GM12878 (cell line): Measurements from ENCODE around the gene PCDHA1. TPM values are rescaled to one million over a fixed set of nuclear protein-coding genes. Genes with fewer than 3 reads are reported as not detected.

Experiments
- ATAC-seq: fragments of 200-7000 bp; cut with Tn5 transposase; 3 replicates; pipeline ENCODE4 v1.9.1; 2020; ENCODE audit warnings: mild to moderate bottlenecking, moderate library complexity
- BruUV-seq: library from RNA; stranded (reverse); fragments of 400-500 nt; replicated peaks from 2 replicates; lab custom pipeline; 2021; lab: Mats Ljungman, UMichigan
- CTCF ChIA-PET: fragments of 300-600 bp; sonication (Branson Sonifier 250); formaldehyde crosslinking; extraction: SDS; loops from one replicate; lab custom pipeline; 2021; ENCODE audit warnings: inconsistent platforms; lab: Yijun Ruan, JAX
- POLR2A ChIA-PET: fragments of 350-600 bp; formaldehyde crosslinking; extraction: SDS; loops from one replicate; lab custom pipeline; 2021; ENCODE audit warnings: inconsistent platforms; lab: Charles Lee
- RAD21 ChIA-PET: fragments of 300-600 bp; sonication (Branson Sonifier 250); formaldehyde crosslinking; loops from one replicate; lab custom pipeline; 2023; ENCODE audit warnings: antibody characterized with exemption; ENCODE audit not compliant: unreplicated experiment; lab: Charles Lee
- SMC1A ChIA-PET: fragments of 300-600 bp; sonication (Branson Sonifier 250); formaldehyde crosslinking; loops from one replicate; lab custom pipeline; 2023; ENCODE audit not compliant: unreplicated experiment, uncharacterized antibody; lab: Charles Lee
- DNase-seq: peaks from one replicate; pipeline ENCODE4 v3.0.0-alpha.2; 2011; ENCODE audit warnings: low read depth, low spot score
- FAIRE-seq: peaks from 3 replicates; lab custom pipeline; 2011; peaks lifted over from hg19 to GRCh38; lab: Jason Lieb, UNC
- H2AFZ ChIP-seq: 2 replicates; pipeline ENCODE4 v1.6.0; 2011; ENCODE audit warnings: low read depth, low read length, control low read depth; ENCODE audit not compliant: control insufficient read depth
- H3K27ac ChIP-seq: 2 replicates; pipeline ENCODE4 v1.5.1; 2011; ENCODE audit warnings: control low read depth; ENCODE audit not compliant: control insufficient read depth, insufficient read depth
- H3K27me3 ChIP-seq, 2 experiments: replicated peaks in 1 of 2; 2 replicates each; pipeline versions ENCODE4 v1.6.0 to v1.6.1; 2011; ENCODE audit warnings: low read length in 1 of 2; ENCODE audit not compliant: control insufficient read depth in 2 of 2, insufficient read depth in 2 of 2
- H3K36me3 ChIP-seq, 2 experiments: 2 replicates each; pipeline ENCODE4 v1.5.1; 2011; ENCODE audit warnings: low read length in 1 of 2; ENCODE audit not compliant: control insufficient read depth in 2 of 2, insufficient read depth in 2 of 2
- H3K4me1 ChIP-seq: 2 replicates; pipeline ENCODE4 v1.6.1; 2011; ENCODE audit warnings: mild to moderate bottlenecking, low read length, moderate library complexity, mixed read lengths; ENCODE audit not compliant: control insufficient read depth, insufficient read depth
- H3K4me2 ChIP-seq: 2 replicates; pipeline ENCODE4 v1.6.0; 2011; ENCODE audit warnings: control low read depth; ENCODE audit not compliant: control insufficient read depth, insufficient read depth
- H3K4me3 ChIP-seq: fragments of 200-600 bp; sonication (generic); 2 replicates; pipeline ENCODE4 v1.5.1; 2016
- H3K79me2 ChIP-seq: 2 replicates; pipeline ENCODE4 v1.6.0; 2011; ENCODE audit warnings: low read length; ENCODE audit not compliant: control insufficient read depth, insufficient read depth
- H3K9ac ChIP-seq: 2 replicates; pipeline ENCODE4 v1.8.0; 2011; ENCODE audit warnings: low read length, control low read depth, mixed read lengths; ENCODE audit not compliant: control insufficient read depth, insufficient read depth
- H3K9me3 ChIP-seq: replicated peaks from 3 replicates; pipeline ENCODE4 v1.5.1; 2011; ENCODE audit warnings: mild to moderate bottlenecking, low read length; ENCODE audit not compliant: control insufficient read depth, insufficient read depth
- H4K20me1 ChIP-seq: 2 replicates; pipeline ENCODE4 v1.6.0; 2011; ENCODE audit not compliant: control insufficient read depth, insufficient read depth
- HDAC2 ChIP-seq: fragments of 200-600 bp; sonication (generic); IDR thresholded peaks from 2 replicates; pipeline ENCODE4 v1.6.1; 2017
- LARP7 ChIP-seq: fragments of 450-650 bp; IDR thresholded peaks from 2 replicates; pipeline ENCODE4 v1.6.1; 2017; ENCODE audit warnings: mild to moderate bottlenecking
- MXI1 ChIP-seq: fragments of 150-350 bp; IDR thresholded peaks from 2 replicates; pipeline ENCODE4 v1.6.1; 2011; ENCODE audit warnings: low read depth, mild to moderate bottlenecking, inconsistent platforms, low read length, improper control_type of control experiment
- RELB ChIP-seq: fragments of 450-650 bp; IDR thresholded peaks from 2 replicates; pipeline ENCODE4 v1.6.1; 2017; ENCODE audit warnings: low read depth, mild to moderate bottlenecking, moderate library complexity
- ZNF274 ChIP-seq: IDR thresholded peaks from one replicate; pipeline ENCODE4 v1.8.0; 2011; ENCODE audit not compliant: insufficient read length, insufficient read depth
- WGBS: methylation state at CpG from one replicate; pipeline ENCODE4 v1.1.6; 2016; ENCODE audit warnings: low lambda C conversion rate; ENCODE audit not compliant: insufficient replicate concordance, insufficient coverage; ENCODE audit errors: missing lambda C conversion rate; 5-methylcytosine and 5-hydroxymethylcytosine counted together
- in situ Hi-C: fragments of 300-500 bp; cut with MboI; formaldehyde crosslinking; loops from 9 replicates; pipeline ENCODE4 v1.14.3; 2018; ENCODE audit warnings: mixed read lengths
- intact Hi-C: fragments of 100-400 bp; cut with micrococcal nuclease; formaldehyde crosslinking; loops from one replicate; pipeline ENCODE4 v1.14.2; 2022; ENCODE audit not compliant: unreplicated experiment
- polyA plus RNA-seq, 11 experiments: library from polyadenylated mRNA; depleted of rRNA in 4 of 11; unstranded in 6 of 11; stranded (reverse) in 5 of 11; fragments of >200 nt; fragmentation: Nextera tagmentation in 4 of 11; fragmentation: Illumina TruSeq in 1 of 11; extraction: Ambion mirVana in 4 of 11; extraction: Trizol in 1 of 11; gene quantifications; 1 replicate in 1 of 11; 2 replicates in 10 of 11; pipeline versions ENCODE4 v1.2.1 to v1.2.3, GENCODE V29; 2011 to 2016; ENCODE audit warnings: inconsistent platforms in 2 of 11, missing spikeins in 2 of 11, low read depth in 1 of 11
- total RNA-seq, 4 experiments: library from RNA; depleted of rRNA in 3 of 4; stranded (reverse); fragments of >200 nt in 3 of 4; fragmentation: Illumina TruSeq in 1 of 4; extraction: Trizol in 1 of 4; gene quantifications; 2 replicates each; pipeline versions ENCODE4 v1.2.1 to v1.2.3, GENCODE V29; 2013 to 2021
- TF ChIP-seq, protein P1 (sequence below): fragments of 450-650 bp; IDR thresholded peaks from 2 replicates; pipeline ENCODE4 v1.6.1; 2016; ENCODE audit warnings: mild to moderate bottlenecking

The PCDHA1 gene
- total and polyA plus RNA-seq, 10 of the 15 experiments (the other 5 are each of a cell fraction or from before 2014, with no cell fraction given), result 0.03 TPM; not detected in 9

- CTCF ChIA-PET, result no interaction called here
- H2AFZ ChIP-seq, result no peak overlapping the region
- RAD21 ChIA-PET, result no interaction called here
- no peaks in the 10 kb centered on the region for H3K27me3 ChIP-seq
- H4K20me1 ChIP-seq, result no peaks in the 10 kb centered on the region
- intact Hi-C loops, result no loop called here
- POLR2A ChIA-PET, result no interaction called here
- H3K4me3 ChIP-seq, result no peak overlapping the region
- BruUV-seq, result no TSS peak
- TF ChIP-seq LARP7 (no peak), HDAC2 (no peak), RELB (no peak), MXI1 (no peak), ZNF274 (no peak)
- TF ChIP-seq, protein P1, sequence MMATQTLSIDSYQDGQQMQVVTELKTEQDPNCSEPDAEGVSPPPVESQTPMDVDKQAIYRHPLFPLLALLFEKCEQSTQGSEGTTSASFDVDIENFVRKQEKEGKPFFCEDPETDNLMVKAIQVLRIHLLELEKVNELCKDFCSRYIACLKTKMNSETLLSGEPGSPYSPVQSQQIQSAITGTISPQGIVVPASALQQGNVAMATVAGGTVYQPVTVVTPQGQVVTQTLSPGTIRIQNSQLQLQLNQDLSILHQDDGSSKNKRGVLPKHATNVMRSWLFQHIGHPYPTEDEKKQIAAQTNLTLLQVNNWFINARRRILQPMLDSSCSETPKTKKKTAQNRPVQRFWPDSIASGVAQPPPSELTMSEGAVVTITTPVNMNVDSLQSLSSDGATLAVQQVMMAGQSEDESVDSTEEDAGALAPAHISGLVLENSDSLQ, result no peak
- TF ChIP-seq, all 136 proteins: peak for 0
- Histone ChIP-seq H3K4me1 (no peaks in the 10 kb centered on the region), H3K79me2 (no peaks in the 10 kb centered on the region), H3K9ac (no peak overlapping the region), H3K27ac (no peak overlapping the region), H3K4me2 (no peak overlapping the region), H3K9me3 (no peaks in the 10 kb centered on the region), H3K36me3 (no peaks in the 10 kb centered on the region)
- DNase-seq (no peak), FAIRE-seq (no peak), ATAC-seq (no peak)
- SMC1A ChIA-PET, result no interaction called here
- in situ Hi-C loops, result no loop called here
- WGBS, result 26% methylated on average over 12 of the region's 12 CpGs
These were observed 224.3 kb downstream of the PCDHA1 start for GRCh38 chr5:141010047-141010793.
